Testis (tissue), 3 donors: ENCODE results near the gene SFXN4. TPM values are rescaled to one million over a fixed set of nuclear protein-coding genes. Genes with fewer than 3 reads are reported as not detected.
"Not testable (repeated sequence)": the region's sequence is repeated elsewhere in the genome, so short reads cannot be mapped to it uniquely, and the experiment has no call there.

ENCODE experiments used
- DNase-seq: peaks from one replicate; pipeline ENCODE4 v3.0.0-alpha.2; 2019
- H3K27ac ChIP-seq, 2 donors: fragments of 200-600 bp; sonication (generic); one replicate each; pipeline ENCODE4 v1.5.1; 2019
- H3K27me3 ChIP-seq: fragments of 200-600 bp; sonication (generic); one replicate; pipeline ENCODE4 v1.5.1; 2019
- H3K36me3 ChIP-seq: fragments of 200-600 bp; sonication (generic); one replicate; pipeline ENCODE4 v1.5.1; 2017; ENCODE audit warnings: low read depth; ENCODE audit errors: missing control alignments
- H3K4me1 ChIP-seq: fragments of 200-600 bp; sonication (generic); one replicate; pipeline ENCODE4 v1.5.1; 2019
- H3K4me3 ChIP-seq, 2 donors: fragments of 200-600 bp; sonication (generic); one replicate each; pipeline ENCODE4 v1.5.1; 2017 to 2019
- H3K9me3 ChIP-seq: fragments of 200-600 bp; sonication (generic); one replicate; pipeline ENCODE4 v1.5.1; 2017
- POLR2A ChIP-seq: fragments of 450-650 bp; IDR thresholded peaks from one replicate; pipeline ENCODE4 v1.6.1; 2017; ENCODE audit warnings: antibody characterized with exemption, mild to moderate bottlenecking, moderate library complexity
- WGBS, 2 donors: methylation state at CpG; one replicate each; pipeline ENCODE4 v1.1.5; 2018; 5-methylcytosine and 5-hydroxymethylcytosine counted together
- intact Hi-C: fragments of 100-400 bp; cut with DNase I; formaldehyde crosslinking; loops from one replicate; pipeline ENCODE4 v1.15.1; 2023; ENCODE audit warnings: low total_unique reads
- polyA plus RNA-seq: library from polyadenylated mRNA; stranded (reverse); fragments of 350-450 nt; fragmentation: Illumina TruSeq; extraction: RNeasy Lipid Tissue Mini Kit (QIAGEN cat#74804); gene quantifications from one replicate; pipeline ENCODE4 v1.2.3, GENCODE V29; 2014; ENCODE audit warnings: low read depth, low replicate concordance; ENCODE audit not compliant: insufficient read depth
- total RNA-seq, 2 donors: library from RNA; depleted of rRNA; stranded (reverse); fragments of >200 nt; gene quantifications; one replicate each; pipeline ENCODE4 v1.2.3, GENCODE V29; 2016
- TF ChIP-seq, protein P1 (sequence below), 3 experiments: fragments of 450-650 bp in 2 of 3; fragments of 200-600 bp in 1 of 3; sonication (generic) in 1 of 3; IDR thresholded peaks; one replicate each; pipeline ENCODE4 v1.5.1; 2016 to 2019; ENCODE audit warnings: antibody characterized with exemption in 3 of 3, mild to moderate bottlenecking in 2 of 3, moderate library complexity in 1 of 3

SFXN4 gene
- total and polyA plus RNA-seq, 3 donors from 2014 or later, result 12.8 to 57.5 (median 16.6) TPM

DNA sequence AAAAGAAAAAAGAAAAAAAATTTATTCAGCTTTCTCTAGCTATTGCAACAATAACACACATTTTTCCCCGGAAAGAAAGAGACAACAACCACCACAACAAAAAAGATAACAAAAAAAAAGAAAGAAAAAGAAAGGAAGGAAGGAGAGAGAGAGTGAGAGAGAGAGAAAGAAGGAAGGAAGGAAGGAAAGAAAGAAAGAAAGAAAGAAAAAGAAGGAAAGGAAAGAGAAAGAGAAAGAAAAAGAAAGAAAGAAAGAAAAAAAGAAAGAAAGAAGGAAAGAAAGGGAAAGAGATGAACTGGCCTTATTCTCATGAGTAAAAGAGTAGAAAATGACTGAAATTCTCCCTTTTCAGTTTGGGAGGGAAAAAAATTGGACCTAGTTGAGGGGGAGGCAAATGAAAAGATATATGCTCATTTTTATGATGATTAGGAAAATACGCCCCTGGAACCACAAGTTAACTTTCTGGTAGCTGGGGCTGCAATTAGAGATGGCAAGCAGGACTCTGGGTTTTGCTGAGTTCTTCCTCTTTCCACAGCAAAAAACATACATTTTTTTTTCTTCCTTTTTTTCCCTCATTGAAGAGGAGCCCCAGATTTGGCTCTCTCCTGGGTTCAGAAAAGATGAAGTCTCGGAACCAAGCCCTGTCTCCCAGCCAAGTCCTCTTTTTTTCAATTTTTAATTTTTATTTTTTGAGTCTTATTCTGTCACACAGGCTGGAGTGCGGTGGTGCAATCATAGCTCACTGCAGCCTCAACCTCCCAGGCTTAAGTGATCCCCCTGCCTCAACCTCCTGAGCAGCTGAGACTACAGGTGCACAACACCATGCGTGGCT lies 25.7 kb upstream of the SFXN4 start:
- 45 to 60% methylated on average over 5 of the region's 5 CpGs for WGBS, 2 donors
- TF ChIP-seq, protein P1, sequence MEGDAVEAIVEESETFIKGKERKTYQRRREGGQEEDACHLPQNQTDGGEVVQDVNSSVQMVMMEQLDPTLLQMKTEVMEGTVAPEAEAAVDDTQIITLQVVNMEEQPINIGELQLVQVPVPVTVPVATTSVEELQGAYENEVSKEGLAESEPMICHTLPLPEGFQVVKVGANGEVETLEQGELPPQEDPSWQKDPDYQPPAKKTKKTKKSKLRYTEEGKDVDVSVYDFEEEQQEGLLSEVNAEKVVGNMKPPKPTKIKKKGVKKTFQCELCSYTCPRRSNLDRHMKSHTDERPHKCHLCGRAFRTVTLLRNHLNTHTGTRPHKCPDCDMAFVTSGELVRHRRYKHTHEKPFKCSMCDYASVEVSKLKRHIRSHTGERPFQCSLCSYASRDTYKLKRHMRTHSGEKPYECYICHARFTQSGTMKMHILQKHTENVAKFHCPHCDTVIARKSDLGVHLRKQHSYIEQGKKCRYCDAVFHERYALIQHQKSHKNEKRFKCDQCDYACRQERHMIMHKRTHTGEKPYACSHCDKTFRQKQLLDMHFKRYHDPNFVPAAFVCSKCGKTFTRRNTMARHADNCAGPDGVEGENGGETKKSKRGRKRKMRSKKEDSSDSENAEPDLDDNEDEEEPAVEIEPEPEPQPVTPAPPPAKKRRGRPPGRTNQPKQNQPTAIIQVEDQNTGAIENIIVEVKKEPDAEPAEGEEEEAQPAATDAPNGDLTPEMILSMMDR (IDR thresholded peaks at IDR 0.05), result no peak
- TF ChIP-seq POLR2A, result no peak
- Histone ChIP-seq H3K36me3 (no peaks in the 10 kb centered on the region), H3K27me3 (no peaks in the 10 kb centered on the region), H3K27ac (no peak overlapping the region), H3K4me1 (no peaks in the 10 kb centered on the region), H3K9me3 (no peaks in the 10 kb centered on the region), H3K4me3 (no peak overlapping the region)
- DNase-seq, result no peak
- intact Hi-C loops, result no loop called here

DNA sequence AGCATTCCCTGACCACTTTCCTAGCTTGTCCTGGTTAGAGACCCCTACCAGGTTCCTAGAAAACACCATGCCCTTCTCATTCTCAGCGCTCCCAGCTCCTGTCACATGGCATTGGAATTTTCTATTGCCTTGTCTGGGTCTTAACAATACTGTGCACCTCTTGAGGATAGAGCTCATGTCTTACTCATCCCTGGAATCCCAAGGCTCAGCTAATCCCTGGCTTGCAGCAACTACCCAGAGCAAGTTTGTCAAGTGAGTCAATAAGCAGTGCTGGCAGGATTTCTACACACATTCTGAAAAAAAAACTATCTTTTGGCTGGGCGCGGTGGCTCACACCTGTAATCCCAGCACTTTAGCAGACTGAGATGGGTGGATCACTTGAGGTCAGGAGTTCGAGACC lies 24.8 kb upstream of the SFXN4 start:
- no peak for TF ChIP-seq POLR2A
- TF ChIP-seq, protein P1 (IDR thresholded peaks at IDR 0.05), result no peak
- no peak overlapping the region for H3K27ac ChIP-seq
- WGBS, 2 donors, result 97 to 99% methylated on average over 4 of the region's 4 CpGs
- no peak overlapping the region for H3K4me3 ChIP-seq
- H3K27me3 ChIP-seq, result no peaks in the 10 kb centered on the region
- H3K9me3 ChIP-seq, result no peaks in the 10 kb centered on the region
- DNase-seq, result no peak
- no peaks in the 10 kb centered on the region for H3K36me3 ChIP-seq
- intact Hi-C loops, result no loop called here
- H3K4me1 ChIP-seq, result no peaks in the 10 kb centered on the region

DNA sequence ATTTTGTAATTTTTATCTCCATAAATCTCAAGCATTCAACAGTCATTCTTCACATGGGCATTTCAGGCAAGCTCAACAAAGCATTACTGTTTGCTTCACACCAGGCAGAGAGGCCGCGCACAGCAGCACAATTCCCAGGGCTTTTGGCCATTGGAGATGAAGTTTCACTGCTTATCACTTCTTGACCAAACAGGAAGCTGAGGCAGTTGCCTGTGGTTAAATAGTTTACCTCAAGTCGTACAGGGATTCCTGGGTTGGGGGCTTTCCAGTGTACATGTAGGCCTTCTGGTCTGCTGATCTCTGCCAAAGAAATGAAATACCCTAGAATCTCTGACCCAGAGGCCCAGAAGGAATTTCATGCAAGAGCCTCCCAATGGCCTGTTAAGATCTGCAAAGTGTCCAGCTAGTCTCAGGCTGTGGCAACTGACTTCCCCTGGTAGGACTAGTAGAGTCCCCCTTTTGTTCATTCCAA lies 24.3 kb upstream of the SFXN4 start:
- intact Hi-C loops, result no loop called here
- WGBS, 2 donors, result 83 to 87% methylated on average over 3 of the region's 3 CpGs
- H3K27ac ChIP-seq, result no peak overlapping the region

DNA sequence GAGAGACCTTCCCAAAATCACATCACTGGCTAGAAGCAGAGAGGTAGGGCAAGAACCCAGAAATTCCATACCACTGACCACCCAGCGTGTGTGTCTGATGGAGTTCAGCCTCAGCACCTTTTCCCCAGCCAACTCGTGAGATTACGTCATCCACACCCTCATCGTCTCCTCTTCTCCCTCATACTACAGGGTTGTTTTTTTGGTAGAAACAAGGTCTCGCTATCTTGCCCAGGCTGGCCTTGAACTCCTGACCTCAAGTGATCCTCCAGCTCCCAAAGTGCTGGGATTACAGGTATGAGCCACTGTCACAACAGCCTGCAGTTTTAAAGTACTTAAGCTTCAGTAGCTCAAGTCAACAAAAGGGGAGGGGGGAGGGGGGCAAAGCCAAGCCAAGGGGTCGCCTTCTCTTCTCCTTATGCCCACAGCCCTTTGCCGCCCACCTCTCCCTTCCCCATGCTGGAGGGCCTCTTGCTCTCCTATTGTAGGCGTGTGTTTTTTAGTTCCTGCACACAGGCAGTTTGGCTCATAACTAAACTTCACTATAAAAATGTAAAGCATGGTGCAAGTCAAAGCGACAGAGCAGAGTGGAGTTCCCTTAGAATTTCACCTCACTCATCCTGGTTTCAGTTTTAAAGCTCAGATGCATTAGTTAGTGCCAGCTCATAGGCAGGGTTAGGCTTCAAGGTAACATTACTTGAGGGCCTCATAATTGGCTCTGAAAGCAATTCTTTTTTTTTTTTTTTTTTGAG lies 18.3 kb upstream of the SFXN4 start:
- no peak for DNase-seq
- Histone ChIP-seq H3K27me3 (no peaks in the 10 kb centered on the region), H3K9me3 (no peaks in the 10 kb centered on the region), H3K4me1 (peaks cover 4% of the 10 kb centered on the region), H3K4me3 (no peak overlapping the region), H3K36me3 (no peaks in the 10 kb centered on the region), H3K27ac (no peak overlapping the region)
- WGBS, 2 donors, result 64 to 83% methylated on average over 9 of the region's 9 CpGs
- intact Hi-C loops, result no loop called here
- no peak for TF ChIP-seq POLR2A
- TF ChIP-seq, protein P1 (IDR thresholded peaks at IDR 0.05), result no peak

More for the DNA sequence above, 24.3 kb upstream of the SFXN4 start:
- no peak for DNase-seq
- TF ChIP-seq, protein P1 (IDR thresholded peaks at IDR 0.05), result no peak
- TF ChIP-seq POLR2A, result no peak
- no peaks in the 10 kb centered on the region for H3K27me3 ChIP-seq
- H3K36me3 ChIP-seq, result no peaks in the 10 kb centered on the region
- no peak overlapping the region for H3K4me3 ChIP-seq
- H3K9me3 ChIP-seq, result no peaks in the 10 kb centered on the region
- no peaks in the 10 kb centered on the region for H3K4me1 ChIP-seq

DNA sequence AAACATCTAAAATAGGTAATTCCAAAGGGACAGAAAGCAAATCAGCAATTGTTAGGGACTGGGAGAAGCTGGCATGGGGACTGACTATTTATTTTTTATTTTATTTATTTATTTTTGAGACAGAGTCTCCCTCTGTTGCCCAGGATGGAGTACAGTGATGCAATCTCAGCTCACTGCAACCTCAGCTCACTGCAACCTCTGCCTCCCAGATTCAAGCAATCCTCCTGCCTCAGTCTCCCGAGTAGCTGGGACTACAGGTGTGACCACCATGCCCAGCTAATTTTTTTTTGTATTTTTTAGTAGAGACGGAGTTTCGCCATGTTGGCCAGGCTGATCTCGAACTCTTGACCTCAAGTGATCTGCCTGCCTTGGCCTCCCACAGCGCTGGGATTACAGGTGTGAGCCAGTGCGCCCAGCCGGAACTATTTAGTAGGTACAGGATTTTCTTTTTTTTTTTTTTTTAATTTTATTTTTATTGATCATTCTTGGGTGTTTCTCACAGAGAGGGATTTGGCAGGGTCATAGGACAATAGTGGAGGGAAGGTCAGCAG lies 15.4 kb upstream of the SFXN4 start:
- 95 to 96% methylated on average over 7 of the region's 7 CpGs for WGBS, 2 donors
- H3K9me3 ChIP-seq, intact Hi-C loops, DNase-seq, H3K4me1 ChIP-seq, H3K36me3 ChIP-seq, H3K27ac ChIP-seq, H3K27me3 ChIP-seq, H3K4me3 ChIP-seq: not testable (repeated sequence)
